SHP77 treated with DMSO at 0.1 percent for 48 hours (cell line): Measurements from ENCODE around the gene RPL10.
"Not testable (repeated sequence)": the region's sequence is repeated elsewhere in the genome, so short reads cannot be mapped to it uniquely, and the experiment has no call there.

Experiments used
- DNase-seq: peaks from one replicate; lab custom pipeline; 2025; lab: John Stamatoyannopoulos, UW

Gene RPL10

GRCh38 chrX:154378059-154378798 lies 19.9 kb upstream of the RPL10 start:
- DNase-seq: no peak

- DNase-seq: peak; percentile 94
Observed at GRCh38 chrX:154378799-154379568, 19.2 kb upstream of the RPL10 start, which contains the start of gene EMD. Gene EMD (plus strand): TSS chrX:154379295. CDS start chrX:154379485, 190 bp downstream.

GRCh38 chrX:154379569-154379951 lies 18.6 kb upstream of the RPL10 start:
- DNase-seq: no peak

DNA sequence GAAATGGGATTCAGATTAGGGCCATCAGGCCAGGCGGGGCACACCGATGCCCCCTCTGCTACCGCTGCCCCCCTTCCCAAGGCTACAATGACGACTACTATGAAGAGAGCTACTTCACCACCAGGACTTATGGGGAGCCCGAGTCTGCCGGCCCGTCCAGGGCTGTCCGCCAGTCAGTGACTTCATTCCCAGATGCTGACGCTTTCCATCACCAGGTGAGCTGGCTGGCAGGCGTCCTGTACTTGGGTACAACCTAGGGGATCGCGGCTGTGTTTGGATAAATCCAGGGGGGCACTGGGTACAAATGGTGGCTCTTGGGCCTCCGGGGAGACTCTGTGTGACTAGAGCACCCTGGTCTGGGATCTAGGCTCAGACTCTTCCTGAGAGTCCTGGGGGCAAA lies 18.0 kb upstream of the RPL10 start:
- DNase-seq: no peak

DNA sequence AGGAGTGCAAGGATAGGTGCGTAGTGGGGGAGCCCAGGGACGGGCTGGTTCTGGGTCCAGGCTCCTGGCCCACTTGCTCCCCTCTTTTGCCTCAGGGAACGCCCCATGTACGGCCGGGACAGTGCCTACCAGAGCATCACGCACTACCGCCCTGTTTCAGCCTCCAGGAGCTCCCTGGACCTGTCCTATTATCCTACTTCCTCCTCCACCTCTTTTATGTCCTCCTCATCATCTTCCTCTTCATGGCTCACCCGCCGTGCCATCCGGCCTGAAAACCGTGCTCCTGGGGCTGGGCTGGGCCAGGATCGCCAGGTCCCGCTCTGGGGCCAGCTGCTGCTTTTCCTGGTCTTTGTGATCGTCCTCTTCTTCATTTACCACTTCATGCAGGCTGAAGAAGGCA lies 17.4 kb upstream of the RPL10 start:
- no peak for DNase-seq

DNA sequence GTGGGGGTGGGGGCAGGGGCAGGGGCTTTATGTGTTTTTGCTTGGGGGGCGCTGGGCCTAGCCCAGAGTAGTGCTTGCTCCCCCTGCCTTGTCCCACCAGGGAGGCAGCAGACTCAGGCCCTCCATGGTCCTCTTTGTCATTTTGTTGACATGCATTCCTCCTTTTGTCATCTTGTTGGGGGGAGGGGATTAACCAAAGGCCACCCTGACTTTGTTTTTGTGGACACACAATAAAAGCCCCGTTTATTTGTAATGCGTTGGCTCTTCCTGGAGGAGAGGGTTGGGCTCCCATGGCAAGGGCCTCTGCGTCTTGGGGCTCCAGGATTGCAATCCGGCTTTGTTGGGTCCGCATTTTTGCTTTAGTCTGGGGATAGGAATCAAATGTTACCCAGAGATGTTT lies 16.9 kb upstream of the RPL10 start:
- no peak for DNase-seq

DNA sequence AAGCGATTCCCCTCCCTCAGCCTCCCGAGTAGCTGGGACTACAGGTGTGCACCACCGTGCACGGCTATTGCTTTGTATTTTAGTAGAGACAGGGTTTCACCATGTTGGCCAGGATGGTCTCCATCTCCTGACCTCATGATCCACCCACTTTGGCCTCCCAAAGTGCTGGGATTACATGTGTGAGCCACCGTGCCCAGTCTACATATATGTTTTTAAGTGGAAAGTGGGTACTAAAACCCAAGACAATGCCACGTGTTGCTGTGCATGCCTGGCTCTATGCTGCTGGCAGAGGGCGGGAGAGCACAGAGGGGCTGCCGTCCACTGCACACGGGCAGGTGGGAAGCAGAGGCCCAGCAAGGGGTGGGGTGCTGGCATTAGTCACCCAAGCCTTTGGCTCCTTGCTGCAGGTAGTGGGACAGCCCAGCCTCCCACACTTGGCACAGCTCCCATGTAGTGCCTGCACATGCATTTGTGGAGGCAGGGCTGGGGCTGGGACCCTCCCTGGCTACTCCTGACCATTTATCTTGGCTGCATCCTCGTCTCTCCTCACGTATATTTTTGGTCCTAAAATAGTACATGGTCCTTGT lies 15.6 kb upstream of the RPL10 start:
- no peak for DNase-seq

GRCh38 chrX:154383359-154384283 lies 14.6 kb upstream of the RPL10 start:
- DNase-seq: no peak

GRCh38 chrX:154384284-154384892 lies 13.8 kb upstream of the RPL10 start:
- no peak for DNase-seq

DNA sequence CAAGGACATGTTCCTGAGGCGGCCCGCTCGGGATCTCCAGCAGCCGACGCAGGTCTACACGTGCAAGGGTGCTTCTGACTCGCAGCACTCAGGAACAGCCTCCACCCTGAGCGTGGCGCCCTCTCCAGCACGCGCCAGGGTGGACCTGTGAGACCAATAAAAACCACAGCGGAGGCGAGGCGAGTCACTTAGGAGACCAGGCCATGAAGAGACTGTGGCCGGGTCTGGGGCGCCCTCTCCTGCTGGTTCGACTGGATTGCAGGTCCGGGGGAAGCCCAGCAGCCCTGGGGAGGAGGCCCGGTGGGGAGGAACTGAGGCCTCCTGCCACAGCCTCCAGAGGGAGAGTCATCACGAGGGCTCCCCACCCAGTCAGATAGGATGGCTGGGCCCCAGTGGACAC lies 10.1 kb upstream of the RPL10 start:
- DNase-seq: not testable (repeated sequence)

DNA sequence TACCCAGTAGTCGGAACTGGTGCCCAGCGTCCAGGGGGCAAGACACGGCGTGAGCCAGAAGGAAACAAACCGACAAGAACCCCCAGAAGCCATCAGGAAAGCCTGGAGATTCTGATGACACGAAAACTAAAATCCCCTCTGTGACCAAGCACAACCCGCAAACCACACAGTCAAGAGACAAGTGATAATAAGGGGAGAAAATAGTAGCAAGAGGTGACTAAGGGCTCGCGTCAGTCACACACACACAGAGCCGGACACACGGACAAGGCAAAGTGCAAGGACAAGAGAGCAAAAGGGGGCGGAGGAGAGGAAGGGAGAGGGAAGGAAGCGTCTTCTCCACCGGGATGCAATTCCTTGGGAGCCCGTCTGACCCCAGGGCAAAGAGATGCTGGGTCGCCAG lies 9.5 kb upstream of the RPL10 start:
- DNase-seq: not testable (repeated sequence)

DNA sequence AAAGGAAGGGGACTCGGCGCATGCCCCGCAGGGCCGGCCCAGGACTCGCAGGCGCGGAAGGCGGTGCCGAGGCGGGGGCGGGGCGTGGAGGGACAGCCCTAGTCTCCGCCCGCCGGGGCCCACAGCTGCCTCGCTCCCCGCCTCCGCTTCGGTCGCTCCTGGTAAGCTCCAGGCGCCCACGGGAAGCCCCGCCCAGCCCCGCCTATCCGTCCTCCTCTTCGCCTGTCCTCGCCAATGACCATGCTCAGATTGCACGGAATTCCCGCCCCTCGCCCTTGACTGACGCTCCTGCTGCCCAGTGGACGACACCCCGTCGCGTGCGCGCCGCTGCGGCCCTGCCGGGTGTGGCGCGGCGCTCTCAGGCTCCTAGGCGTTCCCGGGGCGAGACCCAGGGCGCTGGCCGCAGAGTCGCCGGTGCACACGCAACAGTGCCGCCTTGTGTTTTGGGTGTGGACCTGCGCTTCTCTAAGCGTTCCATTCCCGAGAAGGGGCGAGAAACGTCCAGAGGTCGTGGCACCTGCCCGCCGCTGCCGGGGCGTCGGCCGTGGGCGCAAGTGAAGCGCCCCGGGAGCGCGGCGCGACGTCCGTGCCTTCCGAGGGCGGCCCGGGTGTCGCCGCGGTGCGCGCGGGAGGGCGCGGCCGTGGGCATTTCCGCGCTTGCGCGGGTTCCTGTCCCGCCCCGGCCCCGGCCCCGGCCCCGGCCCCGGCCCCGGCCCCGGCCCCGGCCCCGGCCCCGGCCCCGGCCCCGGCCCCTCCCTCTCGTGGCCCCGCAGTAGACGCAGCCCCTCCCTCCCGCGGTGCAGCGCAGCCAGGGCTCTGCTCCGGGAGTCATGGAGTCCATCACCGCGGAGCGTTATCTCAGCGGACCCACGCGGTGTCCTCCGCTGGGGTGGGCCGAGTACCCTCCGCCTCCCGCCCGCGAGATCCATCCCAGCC lies 8.1 kb upstream of the RPL10 start:
- DNase-seq: not testable (repeated sequence)

DNA sequence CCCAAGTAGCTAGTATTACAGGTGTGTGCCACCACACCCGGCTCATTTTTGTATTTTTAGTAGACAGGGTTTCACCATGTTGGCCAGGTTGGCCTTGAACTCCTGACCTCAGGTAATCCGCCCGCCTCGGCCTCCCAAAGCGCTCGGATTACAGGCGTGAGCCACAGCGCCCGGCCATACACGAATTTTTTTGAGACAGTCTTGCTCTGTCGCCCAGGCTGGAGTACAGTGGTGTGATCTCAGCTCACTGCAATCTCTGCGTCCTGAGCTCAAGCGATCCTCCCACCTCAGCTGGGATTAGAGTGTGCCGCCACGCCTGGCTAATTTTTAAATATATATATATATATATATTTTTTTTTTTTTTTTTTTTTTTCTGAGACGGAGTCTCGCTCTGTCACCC lies 1.8 kb upstream of the RPL10 start:
- DNase-seq: not testable (repeated sequence)

GRCh38 chrX:154396973-154397887 lies 947 bp upstream of the RPL10 start:
- peak; percentile 40 for DNase-seq

- DNase-seq: no peak
Observed at GRCh38 chrX:154398668-154399526, 720 bp downstream of the RPL10 start.

GRCh38 chrX:154399527-154400368 lies 1.6 kb downstream of the RPL10 start:
- DNase-seq: no peak

DNA sequence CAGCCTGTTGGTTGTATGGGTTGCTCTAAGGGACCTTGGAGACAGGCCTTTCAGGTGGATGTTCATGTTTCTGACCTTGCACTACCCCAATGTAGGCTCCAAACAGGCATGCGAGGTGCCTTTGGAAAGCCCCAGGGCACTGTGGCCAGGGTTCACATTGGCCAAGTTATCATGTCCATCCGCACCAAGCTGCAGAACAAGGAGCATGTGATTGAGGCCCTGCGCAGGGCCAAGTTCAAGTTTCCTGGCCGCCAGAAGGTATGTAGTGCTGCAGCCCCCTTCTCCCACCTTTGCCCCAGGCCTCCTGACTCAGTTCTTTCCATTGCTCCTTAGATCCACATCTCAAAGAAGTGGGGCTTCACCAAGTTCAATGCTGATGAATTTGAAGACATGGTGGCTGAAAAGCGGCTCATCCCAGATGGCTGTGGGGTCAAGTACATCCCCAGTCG lies 2.2 kb downstream of the RPL10 start:
- not testable (repeated sequence) for DNase-seq
